ENCODE results near the gene TFB1M. TPM values are rescaled to one million over a fixed set of nuclear protein-coding genes. Genes with fewer than 3 reads are reported as not detected.

Gene TFB1M
- total RNA-seq, 4 donors from 2014 or later = 3.2 to 43.4 (median 16.5) TPM

- 57 to 73% methylated on average over 5 to 6 of the region's 6 CpGs for WGBS, 2 donors (ENCODE audit: low coverage in 1 of 2)
- in situ Hi-C loops (cut with MboI; ENCODE audit: low pct_ligation_motif_present in 1 of 4, low pct_unique_long_range_greater_than_20kb in 1 of 4, low sequenced_read_pairs in 3 of 4) = loop anchor here (10.0 to 25.0 kb wide), 4 partner anchors 196 to 1234 kb away; no protein-coding TSS in a partner anchor
Measured at GRCh38 chr6:155328539-155329459, 14.5 kb upstream of the TFB1M start.

GRCh38 chr6:155328074-155328538, 13.8 kb upstream of the TFB1M start:
- intact Hi-C loops (cut with DNase I; ENCODE audit: low total_unique reads) = no loop called here
- H3K27ac ChIP-seq = no peak overlapping the region
- WGBS, 2 donors (ENCODE audit: low coverage in 1 of 2) = 64 to 83% methylated on average over 4 to 6 of the region's 6 CpGs
- no peaks in the 10 kb centered on the region for H3K9me3 ChIP-seq
- H3K4me3 ChIP-seq = no peak overlapping the region
- in situ Hi-C loops (cut with MboI; ENCODE audit: low pct_ligation_motif_present in 1 of 4, low pct_unique_long_range_greater_than_20kb in 1 of 4, low sequenced_read_pairs in 3 of 4) = loop anchor here (10.0 to 25.0 kb wide), 4 partner anchors 197 to 1234 kb away; no protein-coding TSS in a partner anchor
- H3K27me3 ChIP-seq = no peaks in the 10 kb centered on the region
- no peaks in the 10 kb centered on the region for H3K36me3 ChIP-seq
- no peak for TF ChIP-seq POLR2A (IDR thresholded peaks at IDR 0.05)
- TF ChIP-seq CTCF (IDR thresholded peaks at IDR 0.05) = no peak
- TF ChIP-seq EP300 (IDR thresholded peaks at IDR 0.05; ENCODE audit: low read depth) = no peak
- TF ChIP-seq POLR2AphosphoS5 (IDR thresholded peaks at IDR 0.05) = no peak
- H3K4me1 ChIP-seq = peaks cover 0 to 3% (median 0%) of the 10 kb centered on the region in 4 donors
- DNase-seq = no peak

More at GRCh38 chr6:155328539-155329459, 14.5 kb upstream of the TFB1M start:
- Histone ChIP-seq H3K4me3 (no peak overlapping the region), H3K36me3 (no peaks in the 10 kb centered on the region), H3K9me3 (no peaks in the 10 kb centered on the region), H3K27ac (no peak overlapping the region), H3K27me3 (no peaks in the 10 kb centered on the region), H3K4me1 (peaks cover 0 to 3% (median 0%) of the 10 kb centered on the region in 4 donors)
- DNase-seq = peak; percentile 41
- no peak for TF ChIP-seq POLR2A (IDR thresholded peaks at IDR 0.05)
- TF ChIP-seq POLR2AphosphoS5 (IDR thresholded peaks at IDR 0.05) = no peak
- TF ChIP-seq CTCF (IDR thresholded peaks at IDR 0.05) = no peak
- TF ChIP-seq EP300 (IDR thresholded peaks at IDR 0.05; ENCODE audit: low read depth) = no peak
- intact Hi-C loops (cut with DNase I; ENCODE audit: low total_unique reads) = no loop called here

GRCh38 chr6:155327326-155328073, 13.2 kb upstream of the TFB1M start:
- H3K9me3 ChIP-seq = no peaks in the 10 kb centered on the region
- DNase-seq = peak; percentile 60
- H3K36me3 ChIP-seq = no peaks in the 10 kb centered on the region
- H3K4me3 ChIP-seq = no peak overlapping the region
- TF ChIP-seq POLR2A (IDR thresholded peaks at IDR 0.05) = no peak
- no peak for TF ChIP-seq POLR2AphosphoS5 (IDR thresholded peaks at IDR 0.05)
- no peak for TF ChIP-seq EP300 (IDR thresholded peaks at IDR 0.05; ENCODE audit: low read depth)
- TF ChIP-seq CTCF (IDR thresholded peaks at IDR 0.05) = peak; percentile 76 to 88 (median 81)
- intact Hi-C loops (cut with DNase I; ENCODE audit: low total_unique reads) = no loop called here
- 0% methylated on average over 1 of the region's 1 CpG for WGBS, 2 donors (ENCODE audit: low coverage in 1 of 2)
- H3K27me3 ChIP-seq = no peaks in the 10 kb centered on the region
- in situ Hi-C loops (cut with MboI; ENCODE audit: low pct_ligation_motif_present in 1 of 4, low pct_unique_long_range_greater_than_20kb in 1 of 4, low sequenced_read_pairs in 3 of 4) = loop anchor here (10.0 to 25.0 kb wide), 4 partner anchors 197 to 1235 kb away; no protein-coding TSS in a partner anchor
- H3K27ac ChIP-seq = no peak overlapping the region
- peaks cover 0 to 3% (median 0%) of the 10 kb centered on the region in 4 donors for H3K4me1 ChIP-seq

Measured in transverse colon (tissue), 4 donors.